K562 (cell line): ENCODE results near the gene CHRDL2. TPM values are rescaled to one million over a fixed set of nuclear protein-coding genes. Genes with fewer than 3 reads are reported as not detected.

ENCODE experiments used
- ATAC-seq: fragments of 200-7000 bp; cut with Tn5 transposase; 3 replicates; pipeline ENCODE4 v1.9.1; 2020; ENCODE audit warnings: moderate library complexity
- BruUV-seq: library from RNA; stranded (reverse); fragments of 400-500 nt; replicated peaks from 2 replicates; lab custom pipeline; 2021; lab: Mats Ljungman, UMichigan
- CTCF ChIA-PET: fragments of 300-600 bp; formaldehyde crosslinking; extraction: SDS; loops from one replicate; lab custom pipeline; 2021; ENCODE audit warnings: low intra/inter-chr PET ratio; lab: Yijun Ruan, JAX
- POLR2A ChIA-PET: fragments of 300-600, 350-650 bp; sonication (Branson Sonifier 250); formaldehyde crosslinking; extraction: SDS; loops from one replicate; lab custom pipeline; 2021; ENCODE audit warnings: antibody characterized with exemption, inconsistent platforms; lab: Yijun Ruan, JAX
- DNase-seq, 4 experiments: peaks; one replicate each; pipeline versions ENCODE4 v3.0.0 to v3.0.0-alpha.2; 2011 to 2018; ENCODE audit warnings: low spot score in 3 of 4, mixed read lengths in 3 of 4; ENCODE audit errors: extremely low read depth in 1 of 4
- FAIRE-seq: peaks from 2 replicates; lab custom pipeline; 2011; peaks lifted over from hg19 to GRCh38; lab: Jason Lieb, UNC
- H2AFZ ChIP-seq: 2 replicates; pipeline ENCODE4 v1.6.0; 2011; ENCODE audit warnings: low read depth, low read length, control low read depth, inconsistent platforms
- H3K27ac ChIP-seq: fragments of 200-600 bp; 3 replicates; pipeline ENCODE4 v1.8.0; 2011; ENCODE audit warnings: low read depth, mild to moderate bottlenecking, control low read depth, inconsistent platforms, low read length, moderate library complexity, mixed read lengths; ENCODE audit errors: extremely low read depth
- H3K27me3 ChIP-seq, 2 experiments: fragments of 300-600 bp in 1 of 2; 2 replicates in 1 of 2; 3 replicates in 1 of 2; pipeline versions ENCODE4 v1.6.0 to v1.8.0; 2011; ENCODE audit warnings: inconsistent platforms in 2 of 2, low read length in 2 of 2, mild to moderate bottlenecking in 1 of 2, mixed read lengths in 1 of 2, moderate library complexity in 1 of 2; ENCODE audit not compliant: control insufficient read depth in 2 of 2, insufficient read depth in 2 of 2
- H3K36me3 ChIP-seq: fragments of 300-600 bp; 3 replicates; pipeline ENCODE4 v1.8.0; 2011; ENCODE audit warnings: mild to moderate bottlenecking, low read length, inconsistent platforms; ENCODE audit not compliant: control insufficient read depth, insufficient read depth
- H3K4me1 ChIP-seq, 2 experiments: fragments of 200-600 bp in 1 of 2; replicated peaks in 1 of 2; 2 replicates in 1 of 2; 3 replicates in 1 of 2; pipeline versions ENCODE4 v1.5.1 to v1.8.0; 2011; ENCODE audit warnings: inconsistent platforms in 2 of 2, low read length in 2 of 2, mild to moderate bottlenecking in 1 of 2, mixed read lengths in 1 of 2, moderate library complexity in 1 of 2; ENCODE audit not compliant: control insufficient read depth in 2 of 2, insufficient read depth in 2 of 2
- H3K4me2 ChIP-seq: 2 replicates; pipeline ENCODE4 v1.6.1; 2011; ENCODE audit warnings: low read length, control low read depth, inconsistent platforms, mixed read lengths; ENCODE audit not compliant: insufficient read depth
- H3K4me3 ChIP-seq: fragments of 200-600 bp; sonication (generic), shearing (Covaris generic); 2 replicates; pipeline ENCODE4 v1.5.1; 2016; ENCODE audit warnings: control low read depth, inconsistent platforms
- H3K79me2 ChIP-seq: fragments of 200-600 bp; 3 replicates; pipeline ENCODE4 v1.8.0; 2011; ENCODE audit warnings: low read length, inconsistent platforms; ENCODE audit not compliant: control insufficient read depth, insufficient read depth
- H3K9ac ChIP-seq, 2 experiments: 2 replicates each; pipeline versions ENCODE4 v1.6.0 to v1.6.1; 2011; ENCODE audit warnings: low read depth in 2 of 2, low read length in 2 of 2, control low read depth in 1 of 2, inconsistent platforms in 1 of 2, mild to moderate bottlenecking in 1 of 2, mixed read lengths in 1 of 2; ENCODE audit not compliant: insufficient read depth in 1 of 2
- H3K9me1 ChIP-seq: one replicate; pipeline ENCODE4 v1.6.0; 2011; ENCODE audit warnings: inconsistent platforms, mild to moderate bottlenecking, low read length, moderate library complexity; ENCODE audit not compliant: control insufficient read depth, insufficient read depth
- H3K9me3 ChIP-seq: replicated peaks from 2 replicates; pipeline ENCODE4 v1.5.1; 2011; ENCODE audit warnings: low read depth, low read length, inconsistent platforms; ENCODE audit not compliant: control insufficient read depth, insufficient read depth
- H4K20me1 ChIP-seq: replicated peaks from 2 replicates; pipeline ENCODE4 v1.6.1; 2011; ENCODE audit warnings: low read length, inconsistent platforms, mixed read lengths; ENCODE audit not compliant: control insufficient read depth, insufficient read depth
- ESRRA ChIP-seq: fragments of 450-650 bp; IDR thresholded peaks from 2 replicates; pipeline ENCODE4 v1.6.1; 2014; ENCODE audit warnings: low read depth, mild to moderate bottlenecking, moderate library complexity, borderline replicate concordance
- KLF1 ChIP-seq: fragments of 450-650 bp; IDR thresholded peaks from 2 replicates; pipeline ENCODE4 v1.6.1; 2016; ENCODE audit warnings: missing genetic modification characterization, missing compliant biosample characterization
- MXI1 ChIP-seq: IDR thresholded peaks from 2 replicates; pipeline ENCODE4 v1.6.1; 2011; ENCODE audit warnings: low read depth, mild to moderate bottlenecking, improper control_type of control experiment, low read length
- U2AF2 ChIP-seq: fragments of 200-400 bp; formaldehyde crosslinking; optimal IDR thresholded peaks from 2 replicates; pipeline ENCODE3; 2017; ENCODE audit warnings: low read depth, mild to moderate bottlenecking, low read length
- ZBTB33 ChIP-seq: sonication (generic); formaldehyde crosslinking; IDR thresholded peaks from 2 replicates; pipeline ENCODE4 v1.8.1; 2023; ENCODE audit warnings: mild to moderate bottlenecking, missing genetic modification reagents
- ZNF589 ChIP-seq: fragments of 200-800 bp; sonication (Bioruptor generic); IDR thresholded peaks from 2 replicates; pipeline ENCODE4 v1.6.1; 2016; ENCODE audit warnings: low read depth, missing genetic modification characterization, missing compliant biosample characterization
- ZNF639 ChIP-seq, 2 experiments: fragments of 200-800 bp in 1 of 2; sonication (Bioruptor generic) in 1 of 2; sonication (generic) in 1 of 2; formaldehyde crosslinking in 1 of 2; IDR thresholded peaks in 1 of 2; conservative IDR thresholded peaks in 1 of 2; 2 replicates each; pipeline versions ENCODE4 v1.5.0 to v1.6.1; 2016 to 2020; ENCODE audit warnings: missing compliant biosample characterization in 1 of 2, missing genetic modification characterization in 1 of 2, missing genetic modification reagents in 1 of 2
- WGBS: fragments of 100-300 bp; shearing (Covaris generic); methylation state at CpG from one replicate; pipeline ENCODE4 v1.1.6; 2016; ENCODE audit warnings: low coverage, mixed read lengths; ENCODE audit not compliant: insufficient coverage; ENCODE audit errors: missing lambda C conversion rate; 5-methylcytosine and 5-hydroxymethylcytosine counted together
- in situ Hi-C: fragments of 300-500 bp; cut with MboI; formaldehyde crosslinking; loops from 4 replicates; pipeline ENCODE4 v1.15.0; 2018; ENCODE audit warnings: inconsistent platforms, mixed read lengths
- intact Hi-C: fragments of 100-400 bp; cut with micrococcal nuclease; formaldehyde crosslinking; loops from 2 replicates; pipeline ENCODE4 v1.14.2; 2022
- polyA plus RNA-seq, 8 experiments: library from polyadenylated mRNA; depleted of rRNA in 4 of 8; stranded (reverse) in 5 of 8; unstranded in 3 of 8; fragments of >200 nt; fragmentation: Nextera tagmentation in 2 of 8; fragmentation: Illumina TruSeq in 1 of 8; extraction: Ambion mirVana in 2 of 8; extraction: Trizol in 1 of 8; gene quantifications; 2 replicates each; pipeline versions ENCODE4 v1.2.1 to v1.2.3, GENCODE V29; 2011 to 2014; ENCODE audit warnings: inconsistent platforms in 1 of 8, missing spikeins in 1 of 8
- total RNA-seq, 7 experiments: library from RNA; depleted of rRNA in 6 of 7; stranded (reverse); fragments of >200 nt in 6 of 7; fragmentation: Illumina TruSeq in 2 of 7; extraction: Trizol in 2 of 7; gene quantifications; 2 replicates each; pipeline versions ENCODE4 v1.2.1 to v1.2.3, GENCODE V29; 2011 to 2021; ENCODE audit warnings: low replicate concordance in 1 of 7
- TF ChIP-seq, protein P1 (sequence below): sonication (generic); formaldehyde crosslinking; IDR thresholded peaks from 2 replicates; pipeline ENCODE4 v1.8.0; 2022; ENCODE audit warnings: mild to moderate bottlenecking, missing genetic modification reagents
- TF ChIP-seq, protein P2 (sequence below): sonication (generic); formaldehyde crosslinking; IDR thresholded peaks from 2 replicates; pipeline ENCODE4 v1.9.0; 2022; ENCODE audit warnings: mild to moderate bottlenecking, missing genetic modification reagents
- TF ChIP-seq, protein P3 (sequence below): sonication (generic); formaldehyde crosslinking; IDR thresholded peaks from 2 replicates; pipeline ENCODE4 v1.8.1; 2023; ENCODE audit warnings: mild to moderate bottlenecking, missing genetic modification reagents, moderate library complexity
- TF ChIP-seq, protein P4 (sequence below): fragments of 450-650 bp; formaldehyde crosslinking; IDR thresholded peaks from 2 replicates; pipeline ENCODE4 v1.4.0; 2020; ENCODE audit warnings: mild to moderate bottlenecking

The CHRDL2 gene
- total and polyA plus RNA-seq, 9 of the 15 experiments (the other 6 are each of a cell fraction or from before 2014, with no cell fraction given) = not detected

DNA sequence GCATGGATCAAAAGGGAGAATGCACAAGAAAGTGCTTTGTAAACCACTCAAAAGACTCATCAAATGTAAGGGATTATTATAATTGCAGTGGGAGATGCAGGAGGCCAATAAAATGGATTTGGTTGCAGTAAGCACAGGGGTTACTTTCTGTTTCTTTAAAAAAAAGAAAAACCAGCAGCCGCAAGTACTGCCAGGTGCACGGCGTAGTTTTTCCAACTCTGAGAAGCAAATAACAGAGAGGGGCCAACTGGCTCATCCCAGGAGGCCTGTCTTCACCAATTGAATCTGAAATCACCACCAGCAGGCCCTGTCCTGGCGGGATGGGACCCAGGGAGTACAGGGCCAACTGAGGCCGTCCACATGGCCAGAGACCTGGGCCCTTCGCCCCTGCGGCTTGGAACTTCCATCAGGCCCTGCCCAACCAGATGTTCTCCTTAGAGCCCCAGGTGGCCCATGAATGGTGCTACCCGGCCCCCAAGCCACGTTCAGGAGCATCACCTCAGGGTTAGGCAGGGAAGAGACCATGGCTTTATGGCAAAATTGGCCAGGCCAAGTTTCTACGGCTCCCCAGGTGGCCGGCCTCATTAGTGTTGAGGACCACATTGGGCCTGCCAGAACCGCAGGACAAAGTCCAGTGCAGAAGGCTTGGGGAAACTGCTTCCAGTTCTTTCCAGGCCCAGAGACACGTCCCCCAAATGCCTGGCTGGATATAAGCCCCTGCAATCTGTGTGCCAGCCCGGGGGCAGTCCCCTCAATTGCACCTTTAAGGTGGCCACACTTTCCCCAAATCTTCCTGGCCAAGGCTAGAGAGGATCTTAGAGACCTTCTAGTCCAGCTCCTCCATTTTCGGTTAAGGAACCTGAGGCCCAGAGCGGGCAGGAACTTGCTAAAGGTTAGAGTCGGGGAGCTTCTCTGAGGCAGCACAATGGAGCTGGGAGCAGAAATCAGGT, 61.7 kb downstream of the CHRDL2 start:
- 64% methylated on average over 17 of the region's 17 CpGs for WGBS
- no peak overlapping the region for H3K4me3 ChIP-seq
- no peak overlapping the region for H3K4me2 ChIP-seq
- DNase-seq (no peak), ATAC-seq (no peak), FAIRE-seq (no peak)
- H3K79me2 ChIP-seq = no peaks in the 10 kb centered on the region
- no peaks in the 10 kb centered on the region for H4K20me1 ChIP-seq
- CTCF ChIA-PET = no interaction called here
- no peak overlapping the region for H3K27ac ChIP-seq
- no peak overlapping the region for H2AFZ ChIP-seq
- H3K27me3 ChIP-seq = no peaks in the 10 kb centered on the region
- intact Hi-C loops = no loop called here
- POLR2A ChIA-PET = interaction anchor here (0.8 kb wide), 1 partner anchor 11 kb away, joined by 4 read pairs; no protein-coding TSS in a partner anchor
- in situ Hi-C loops = no loop called here
- H3K4me1 ChIP-seq = peaks cover 13 to 16% of the 10 kb centered on the region in 2 experiments
- H3K9me3 ChIP-seq = no peaks in the 10 kb centered on the region
- BruUV-seq = no TSS peak
- no peaks in the 10 kb centered on the region for H3K36me3 ChIP-seq
- H3K9me1 ChIP-seq = no peaks in the 10 kb centered on the region
- H3K9ac ChIP-seq = 0 out of 4 replicates have a peak overlapping the region, but pooled peaks of 1 of the 2 experiments have one; percentile 41
- TF ChIP-seq ZNF589 (no peak), ESRRA (no peak), MXI1 (no peak), ZNF639 (CRISPR knock-in tag; conservative IDR thresholded peaks at IDR 0.05 in 1 of 2, IDR thresholded peaks at IDR 0.05 in 1 of 2) (no peak), U2AF2 (no peak), ZBTB33 (CRISPR knock-in tag) (no peak), KLF1 (no peak)
- TF ChIP-seq, protein P1, sequence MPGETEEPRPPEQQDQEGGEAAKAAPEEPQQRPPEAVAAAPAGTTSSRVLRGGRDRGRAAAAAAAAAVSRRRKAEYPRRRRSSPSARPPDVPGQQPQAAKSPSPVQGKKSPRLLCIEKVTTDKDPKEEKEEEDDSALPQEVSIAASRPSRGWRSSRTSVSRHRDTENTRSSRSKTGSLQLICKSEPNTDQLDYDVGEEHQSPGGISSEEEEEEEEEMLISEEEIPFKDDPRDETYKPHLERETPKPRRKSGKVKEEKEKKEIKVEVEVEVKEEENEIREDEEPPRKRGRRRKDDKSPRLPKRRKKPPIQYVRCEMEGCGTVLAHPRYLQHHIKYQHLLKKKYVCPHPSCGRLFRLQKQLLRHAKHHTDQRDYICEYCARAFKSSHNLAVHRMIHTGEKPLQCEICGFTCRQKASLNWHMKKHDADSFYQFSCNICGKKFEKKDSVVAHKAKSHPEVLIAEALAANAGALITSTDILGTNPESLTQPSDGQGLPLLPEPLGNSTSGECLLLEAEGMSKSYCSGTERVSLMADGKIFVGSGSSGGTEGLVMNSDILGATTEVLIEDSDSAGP = no peak
- TF ChIP-seq, protein P2, sequence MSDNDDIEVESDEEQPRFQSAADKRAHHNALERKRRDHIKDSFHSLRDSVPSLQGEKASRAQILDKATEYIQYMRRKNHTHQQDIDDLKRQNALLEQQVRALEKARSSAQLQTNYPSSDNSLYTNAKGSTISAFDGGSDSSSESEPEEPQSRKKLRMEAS (CRISPR knock-in tag) = no peak
- TF ChIP-seq, protein P3, sequence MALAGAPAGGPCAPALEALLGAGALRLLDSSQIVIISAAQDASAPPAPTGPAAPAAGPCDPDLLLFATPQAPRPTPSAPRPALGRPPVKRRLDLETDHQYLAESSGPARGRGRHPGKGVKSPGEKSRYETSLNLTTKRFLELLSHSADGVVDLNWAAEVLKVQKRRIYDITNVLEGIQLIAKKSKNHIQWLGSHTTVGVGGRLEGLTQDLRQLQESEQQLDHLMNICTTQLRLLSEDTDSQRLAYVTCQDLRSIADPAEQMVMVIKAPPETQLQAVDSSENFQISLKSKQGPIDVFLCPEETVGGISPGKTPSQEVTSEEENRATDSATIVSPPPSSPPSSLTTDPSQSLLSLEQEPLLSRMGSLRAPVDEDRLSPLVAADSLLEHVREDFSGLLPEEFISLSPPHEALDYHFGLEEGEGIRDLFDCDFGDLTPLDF (CRISPR knock-in tag) = no peak
- TF ChIP-seq, protein P4, sequence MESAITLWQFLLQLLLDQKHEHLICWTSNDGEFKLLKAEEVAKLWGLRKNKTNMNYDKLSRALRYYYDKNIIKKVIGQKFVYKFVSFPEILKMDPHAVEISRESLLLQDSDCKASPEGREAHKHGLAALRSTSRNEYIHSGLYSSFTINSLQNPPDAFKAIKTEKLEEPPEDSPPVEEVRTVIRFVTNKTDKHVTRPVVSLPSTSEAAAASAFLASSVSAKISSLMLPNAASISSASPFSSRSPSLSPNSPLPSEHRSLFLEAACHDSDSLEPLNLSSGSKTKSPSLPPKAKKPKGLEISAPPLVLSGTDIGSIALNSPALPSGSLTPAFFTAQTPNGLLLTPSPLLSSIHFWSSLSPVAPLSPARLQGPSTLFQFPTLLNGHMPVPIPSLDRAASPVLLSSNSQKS = no peak
